ENCODE measurements around the gene UBA3. TPM values are rescaled to one million over a fixed set of nuclear protein-coding genes. Genes with fewer than 3 reads are reported as not detected.

The UBA3 gene
- total RNA-seq, 1 experiment from 2014 or later: 67.2 TPM

GRCh38 chr3:69105320-69105719 lies 25.2 kb upstream of the UBA3 start:
- Histone ChIP-seq H3K14ac (ENCODE audit: insufficient read depth, low read length) (no peak overlapping the region), H2BK15ac (ENCODE audit: low read depth, low read length) (no peak overlapping the region), H3K9me3 (ENCODE audit: control insufficient read depth, low read depth, low read length) (no peaks in the 10 kb centered on the region), H3K79me1 (ENCODE audit: insufficient read depth, low read depth, low read length, poor library complexity, severe bottlenecking) (no peaks in the 10 kb centered on the region), H3K79me2 (ENCODE audit: insufficient read depth, low read length) (no peaks in the 10 kb centered on the region), H2AK5ac (ENCODE audit: insufficient read length, low read length) (no peak overlapping the region), H4K91ac (ENCODE audit: insufficient read length, low read depth, low read length) (no peak overlapping the region), H2BK20ac (ENCODE audit: low read depth, low read length, poor library complexity, severe bottlenecking) (no peak overlapping the region), H3K27me3 (ENCODE audit: insufficient read depth, low read length) (no peaks in the 10 kb centered on the region), H4K8ac (replicated peaks; ENCODE audit: insufficient read length, low read depth, low read length) (no peak overlapping the region), H2BK12ac (ENCODE audit: insufficient read length, low read depth, low read length) (no peak overlapping the region), H3K4me1 (ENCODE audit: insufficient read depth, low read length) (no peaks in the 10 kb centered on the region), H3K4me2 (ENCODE audit: insufficient read depth, insufficient read length, low read length) (no peak overlapping the region), H3K9ac (ENCODE audit: extremely low read depth, insufficient read length, low read length) (no peak overlapping the region), H4K5ac (ENCODE audit: insufficient read length, low read depth, low read length) (no peak overlapping the region), H3K18ac (ENCODE audit: insufficient read length, low read depth, low read length) (no peak overlapping the region), H3K23ac (ENCODE audit: insufficient read length, low read depth, low read length) (no peak overlapping the region), H3T11ph (ENCODE audit: low read length) (no peak overlapping the region), H2AFZ (ENCODE audit: low read length) (no peak overlapping the region), H4K20me1 (ENCODE audit: control insufficient read depth, insufficient read depth, insufficient read length) (no peaks in the 10 kb centered on the region), H2BK120ac (ENCODE audit: low read depth, low read length, poor library complexity, severe bottlenecking) (no peak overlapping the region), H3K4ac (ENCODE audit: low read depth, low read length) (no peak overlapping the region), H3K27ac (ENCODE audit: insufficient read length, low read depth, low read length) (no peak overlapping the region), H3K23me2 (ENCODE audit: insufficient read length, low read depth, low read length, poor library complexity, severe bottlenecking) (no peaks in the 10 kb centered on the region), H3K56ac (ENCODE audit: insufficient read length, low read depth, low read length) (no peak overlapping the region), H2BK5ac (ENCODE audit: insufficient read length, low read length) (no peak overlapping the region)
- no peaks in the 10 kb centered on the region for H3K4me1 Mint-ChIP-seq
- H3K27ac Mint-ChIP-seq: no peak overlapping the region
- peaks cover 0 to 13% (median 0%) of the 10 kb centered on the region in 3 experiments; a peak in 1 of 7 replicates for H3K36me3 Mint-ChIP-seq (ENCODE audit: insufficient read depth in 1 of 3, low read depth in 3 of 3)
- no CpG with 5 or more reads among the region's 3 CpGs for WGBS (ENCODE audit: extremely low coverage, insufficient read length, low lambda C conversion rate)
- TF ChIP-seq CTCF (conservative IDR thresholded peaks at IDR 0.05): no peak
- H3K27me3 Mint-ChIP-seq (ENCODE audit: low read depth): no peaks in the 10 kb centered on the region
- H3K9me3 Mint-ChIP-seq: no peaks in the 10 kb centered on the region
- H3K4me3 Mint-ChIP-seq: no peak overlapping the region
- no peak for DNase-seq
